ENCODE data around the gene TUBB.
"Not testable (repeated sequence)": the region's sequence is repeated elsewhere in the genome, so short reads cannot be mapped to it uniquely, and the experiment has no call there.

TUBB gene

DNA sequence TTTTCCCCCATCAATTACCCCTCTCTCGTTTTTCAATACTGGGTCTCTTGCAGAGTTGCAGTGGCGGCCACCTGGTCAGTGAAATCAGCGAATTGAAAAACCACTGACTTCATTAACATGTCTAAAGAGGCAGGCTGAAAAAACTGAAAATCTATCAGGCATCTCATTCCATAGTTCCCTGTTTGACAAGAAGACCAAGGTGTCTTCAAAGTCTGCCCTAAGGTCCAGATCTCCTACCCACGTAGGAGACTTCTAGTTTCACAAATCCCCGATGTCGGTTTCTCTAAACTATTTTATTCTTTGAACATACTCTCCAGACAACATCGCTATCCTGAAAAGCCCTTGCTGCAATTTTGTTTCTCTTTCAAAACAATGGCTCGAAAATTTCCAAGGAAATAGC is 796 bp upstream of the TUBB start:
- no peak for DNase-seq

DNA sequence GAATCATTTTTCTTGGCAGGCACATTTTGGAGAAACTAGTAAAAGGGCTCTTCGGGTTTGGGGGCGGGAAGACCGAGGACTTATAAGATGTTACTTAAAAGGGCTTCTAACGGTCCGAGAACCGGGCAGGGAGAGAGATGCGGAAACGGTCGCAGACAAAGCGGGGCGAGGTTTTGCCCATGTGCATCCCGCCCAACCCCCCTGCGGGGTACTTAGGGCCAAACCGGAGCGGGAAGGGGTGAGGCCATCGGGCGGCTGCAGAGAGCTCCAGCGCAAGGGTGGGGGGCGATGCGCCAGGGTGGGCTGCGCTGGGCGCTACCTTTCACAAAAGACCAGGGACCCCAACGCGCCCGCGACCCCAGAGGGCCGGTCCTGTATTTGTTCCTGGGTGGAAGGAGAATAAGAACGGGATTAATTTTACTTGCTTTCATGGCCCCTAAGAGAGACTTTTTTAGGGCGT is 616 bp downstream of the TUBB start:
- no peak for DNase-seq

DNA sequence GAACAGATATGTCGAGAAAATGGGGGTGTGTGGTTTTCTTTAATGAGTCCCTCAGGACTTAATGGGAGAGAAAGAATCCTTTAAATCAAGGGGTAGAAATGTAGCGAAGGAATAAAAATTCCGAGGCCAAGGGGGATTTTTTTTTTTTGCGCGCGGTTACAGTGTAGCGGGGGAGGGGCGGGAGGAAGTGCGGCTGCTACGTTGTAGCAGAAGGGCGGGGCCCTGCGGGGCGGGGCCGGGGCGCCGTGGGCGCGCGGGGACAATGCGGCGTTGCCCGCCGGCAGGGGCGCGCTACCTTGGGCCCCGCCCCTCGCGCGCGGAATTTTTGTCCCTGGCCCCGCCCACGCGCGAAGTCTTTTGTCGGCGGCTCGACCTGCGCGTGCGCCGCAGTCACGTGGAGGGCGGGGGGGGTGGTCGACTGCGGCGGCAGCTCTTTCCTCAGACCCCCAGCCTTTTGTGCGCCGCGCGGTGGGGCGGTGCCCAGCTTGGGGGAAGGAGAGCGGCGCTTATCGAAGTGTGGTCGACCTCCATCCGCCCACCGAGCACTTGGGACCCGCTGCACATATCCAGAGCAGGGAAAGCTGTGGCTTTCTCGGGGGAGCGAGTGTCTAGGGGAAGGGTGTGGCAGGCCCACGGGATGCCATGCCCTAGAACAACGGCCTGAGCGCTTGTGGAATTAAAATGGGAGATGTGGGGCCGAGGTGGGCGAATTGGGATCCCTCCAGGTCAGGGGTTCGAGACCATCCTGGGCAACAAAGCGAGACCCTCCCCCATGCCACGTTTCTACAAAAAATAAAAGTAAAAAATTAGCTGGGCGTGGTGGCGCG is 1.3 kb downstream of the TUBB start:
- DNase-seq: no peak

DNA sequence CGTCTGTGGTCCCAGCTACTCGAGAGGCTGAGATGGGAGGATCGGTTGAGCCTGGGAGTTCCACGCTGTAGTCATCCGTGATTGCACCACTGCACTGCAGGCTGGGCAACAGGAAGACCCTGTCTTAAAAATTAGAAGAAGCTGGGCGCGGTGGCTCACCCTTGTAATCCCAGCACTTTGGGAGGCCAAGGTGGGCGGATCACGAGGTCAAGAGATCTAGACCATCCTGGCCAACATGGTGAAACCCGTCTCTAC is 1.8 kb downstream of the TUBB start:
- DNase-seq: not testable (repeated sequence)

DNA sequence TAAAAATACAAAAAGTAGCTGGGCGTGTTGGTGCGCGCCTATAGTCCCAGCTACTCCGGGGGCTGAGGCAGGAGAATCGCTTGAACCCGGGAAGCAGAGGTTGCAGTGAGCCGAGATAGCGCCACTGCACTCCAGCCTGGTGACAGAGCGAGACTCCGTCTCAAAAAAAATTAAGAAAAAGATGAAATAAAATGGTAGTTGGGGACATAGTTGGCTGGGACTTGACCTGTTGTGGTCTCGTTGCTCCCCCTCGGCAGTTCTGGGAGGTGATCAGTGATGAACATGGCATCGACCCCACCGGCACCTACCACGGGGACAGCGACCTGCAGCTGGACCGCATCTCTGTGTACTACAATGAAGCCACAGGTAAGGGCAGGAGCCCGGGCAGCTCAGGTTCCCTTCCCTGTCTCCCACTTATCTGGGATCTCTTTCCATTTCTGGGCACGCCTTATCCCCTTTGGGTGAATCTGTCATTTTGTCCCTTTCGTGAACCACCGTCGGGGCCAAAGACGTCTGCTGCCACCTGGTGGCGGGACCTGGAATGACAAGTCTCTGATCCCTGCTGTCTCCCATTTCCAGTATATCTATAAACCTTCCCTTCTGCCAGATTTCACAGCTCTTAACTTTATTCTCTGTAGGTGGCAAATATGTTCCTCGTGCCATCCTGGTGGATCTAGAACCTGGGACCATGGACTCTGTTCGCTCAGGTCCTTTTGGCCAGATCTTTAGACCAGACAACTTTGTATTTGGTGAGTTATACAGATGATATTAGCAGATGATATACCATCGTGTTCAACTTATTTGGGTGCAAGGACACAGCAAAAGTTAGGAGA is 2.3 kb downstream of the TUBB start:
- DNase-seq: peak in 1 of 2 experiments; percentile 65

DNA sequence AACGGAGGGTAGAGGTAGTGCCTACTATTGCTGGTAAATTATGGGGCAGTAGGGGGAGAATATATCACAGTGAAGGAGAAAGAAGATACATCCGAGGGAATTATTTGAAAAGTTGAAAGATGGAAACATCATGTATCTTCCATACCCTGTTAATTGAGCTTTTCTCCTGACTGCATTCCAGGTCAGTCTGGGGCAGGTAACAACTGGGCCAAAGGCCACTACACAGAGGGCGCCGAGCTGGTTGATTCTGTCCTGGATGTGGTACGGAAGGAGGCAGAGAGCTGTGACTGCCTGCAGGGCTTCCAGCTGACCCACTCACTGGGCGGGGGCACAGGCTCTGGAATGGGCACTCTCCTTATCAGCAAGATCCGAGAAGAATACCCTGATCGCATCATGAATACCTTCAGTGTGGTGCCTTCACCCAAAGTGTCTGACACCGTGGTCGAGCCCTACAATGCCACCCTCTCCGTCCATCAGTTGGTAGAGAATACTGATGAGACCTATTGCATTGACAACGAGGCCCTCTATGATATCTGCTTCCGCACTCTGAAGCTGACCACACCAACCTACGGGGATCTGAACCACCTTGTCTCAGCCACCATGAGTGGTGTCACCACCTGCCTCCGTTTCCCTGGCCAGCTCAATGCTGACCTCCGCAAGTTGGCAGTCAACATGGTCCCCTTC is 3.1 kb downstream of the TUBB start:
- DNase-seq: not testable (repeated sequence)

DNA sequence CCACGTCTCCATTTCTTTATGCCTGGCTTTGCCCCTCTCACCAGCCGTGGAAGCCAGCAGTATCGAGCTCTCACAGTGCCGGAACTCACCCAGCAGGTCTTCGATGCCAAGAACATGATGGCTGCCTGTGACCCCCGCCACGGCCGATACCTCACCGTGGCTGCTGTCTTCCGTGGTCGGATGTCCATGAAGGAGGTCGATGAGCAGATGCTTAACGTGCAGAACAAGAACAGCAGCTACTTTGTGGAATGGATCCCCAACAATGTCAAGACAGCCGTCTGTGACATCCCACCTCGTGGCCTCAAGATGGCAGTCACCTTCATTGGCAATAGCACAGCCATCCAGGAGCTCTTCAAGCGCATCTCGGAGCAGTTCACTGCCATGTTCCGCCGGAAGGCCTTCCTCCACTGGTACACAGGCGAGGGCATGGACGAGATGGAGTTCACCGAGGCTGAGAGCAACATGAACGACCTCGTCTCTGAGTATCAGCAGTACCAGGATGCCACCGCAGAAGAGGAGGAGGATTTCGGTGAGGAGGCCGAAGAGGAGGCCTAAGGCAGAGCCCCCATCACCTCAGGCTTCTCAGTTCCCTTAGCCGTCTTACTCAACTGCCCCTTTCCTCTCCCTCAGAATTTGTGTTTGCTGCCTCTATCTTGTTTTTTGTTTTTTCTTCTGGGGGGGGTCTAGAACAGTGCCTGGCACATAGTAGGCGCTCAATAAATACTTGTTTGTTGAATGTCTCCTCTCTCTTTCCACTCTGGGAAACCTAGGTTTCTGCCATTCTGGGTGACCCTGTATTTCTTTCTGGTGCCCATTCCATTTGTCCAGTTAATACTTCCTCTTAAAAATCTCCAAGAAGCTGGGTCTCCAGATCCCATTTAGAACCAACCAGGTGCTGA is 3.9 kb downstream of the TUBB start:
- DNase-seq: not testable (repeated sequence)

DNA sequence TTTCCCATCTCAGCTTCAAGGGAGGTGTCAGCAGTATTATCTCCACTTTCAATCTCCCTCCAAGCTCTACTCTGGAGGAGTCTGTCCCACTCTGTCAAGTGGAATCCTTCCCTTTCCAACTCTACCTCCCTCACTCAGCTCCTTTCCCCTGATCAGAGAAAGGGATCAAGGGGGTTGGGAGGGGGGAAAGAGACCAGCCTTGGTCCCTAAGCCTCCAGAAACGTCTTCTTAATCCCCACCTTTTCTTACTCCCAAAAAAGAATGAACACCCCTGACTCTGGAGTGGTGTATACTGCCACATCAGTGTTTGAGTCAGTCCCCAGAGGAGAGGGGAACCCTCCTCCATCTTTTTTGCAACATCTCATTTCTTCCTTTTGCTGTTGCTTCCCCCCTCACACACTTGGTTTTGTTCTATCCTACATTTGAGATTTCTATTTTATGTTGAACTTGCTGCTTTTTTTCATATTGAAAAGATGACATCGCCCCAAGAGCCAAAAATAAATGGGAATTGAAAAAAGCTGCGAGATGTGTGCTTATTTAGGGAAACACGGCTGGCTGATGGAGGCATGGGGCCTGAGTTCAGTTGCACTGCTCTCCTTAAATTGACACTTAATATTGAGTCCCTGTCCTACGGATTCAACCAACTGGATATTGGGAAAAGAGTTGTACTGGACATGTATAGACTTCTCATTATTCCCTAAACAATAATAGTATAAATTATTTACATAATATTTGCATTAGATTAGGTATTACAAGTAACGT is 4.9 kb downstream of the TUBB start:
- DNase-seq: no peak

DNA sequence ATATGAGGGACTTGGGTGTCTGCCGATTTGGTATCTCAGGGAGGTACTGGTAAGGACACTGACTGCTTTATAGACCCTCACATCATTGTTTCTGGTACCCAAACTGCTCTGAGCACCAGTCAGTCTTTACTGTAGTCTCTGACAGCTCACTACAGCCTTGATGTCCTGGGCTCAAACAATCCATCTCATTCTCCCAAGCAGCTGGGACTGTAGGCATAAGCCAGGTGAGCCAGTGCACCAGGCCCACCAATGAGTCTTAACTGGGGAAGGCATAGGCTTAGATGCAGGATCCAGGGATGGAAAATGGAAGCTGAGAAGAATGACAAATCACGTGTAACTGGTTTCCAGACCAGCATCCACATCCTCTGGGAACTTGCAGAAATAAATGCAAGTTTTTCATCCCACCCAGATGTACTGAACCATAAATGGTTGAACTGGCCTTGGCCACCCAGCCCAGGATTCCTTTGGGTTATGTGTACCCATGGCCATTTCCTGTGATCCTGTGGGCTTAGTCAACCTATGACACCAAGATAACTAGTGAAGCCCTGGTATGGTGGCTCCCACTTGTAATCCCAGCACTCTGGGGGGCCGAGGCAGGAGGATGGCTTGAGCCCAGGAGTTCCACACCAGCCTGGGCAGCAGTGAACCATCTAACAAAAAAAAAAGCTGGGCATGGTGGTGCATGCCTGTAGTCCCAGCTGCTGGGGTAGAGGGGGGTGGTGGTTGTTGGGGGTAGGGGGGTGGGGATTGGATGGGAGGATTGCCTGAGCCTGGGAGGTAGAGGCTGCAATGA is 5.8 kb downstream of the TUBB start:
- no peak for DNase-seq

DNA sequence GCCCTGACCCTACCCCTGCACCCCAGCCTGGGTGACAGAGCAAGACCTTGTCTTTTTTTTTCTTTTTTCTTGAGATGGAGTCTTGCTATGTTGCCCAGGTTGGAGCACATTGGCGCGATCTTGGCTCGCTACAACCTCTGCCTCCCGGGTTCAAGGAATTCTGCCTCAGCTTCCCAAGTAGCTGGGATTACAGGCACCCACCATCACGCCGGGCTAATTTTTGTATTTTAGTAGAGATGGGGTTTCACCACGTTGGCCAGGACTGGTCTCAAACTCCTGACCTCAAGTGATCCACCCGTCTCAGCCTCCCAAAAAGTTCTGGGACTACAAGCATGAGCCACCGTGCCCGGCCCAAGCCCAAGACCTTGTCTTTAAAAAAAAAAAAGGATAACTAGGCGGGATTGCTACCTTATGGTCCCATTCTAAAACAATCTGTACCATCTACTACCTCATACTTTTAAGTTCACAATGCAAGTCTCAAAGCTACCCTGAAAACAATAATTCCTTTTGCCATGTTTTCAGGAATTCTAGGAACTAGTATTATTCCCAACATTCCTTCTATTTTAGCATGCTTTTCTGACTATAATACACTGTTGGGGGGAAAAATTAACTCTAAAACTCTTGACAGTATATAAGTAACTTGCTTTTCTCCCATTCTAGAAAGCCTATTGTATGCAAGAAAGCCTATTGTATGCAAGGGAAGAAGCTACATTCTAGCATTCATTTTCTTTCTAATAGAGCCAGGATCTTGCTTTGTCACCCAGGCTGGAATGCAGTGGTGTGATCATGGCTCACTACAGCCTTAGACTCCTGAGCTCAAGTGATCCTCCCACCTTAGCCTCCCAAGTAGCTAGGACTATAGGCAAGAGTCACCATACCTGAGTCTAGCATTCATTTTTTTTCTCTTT is 6.6 kb downstream of the TUBB start:
- no peak for DNase-seq

DNA sequence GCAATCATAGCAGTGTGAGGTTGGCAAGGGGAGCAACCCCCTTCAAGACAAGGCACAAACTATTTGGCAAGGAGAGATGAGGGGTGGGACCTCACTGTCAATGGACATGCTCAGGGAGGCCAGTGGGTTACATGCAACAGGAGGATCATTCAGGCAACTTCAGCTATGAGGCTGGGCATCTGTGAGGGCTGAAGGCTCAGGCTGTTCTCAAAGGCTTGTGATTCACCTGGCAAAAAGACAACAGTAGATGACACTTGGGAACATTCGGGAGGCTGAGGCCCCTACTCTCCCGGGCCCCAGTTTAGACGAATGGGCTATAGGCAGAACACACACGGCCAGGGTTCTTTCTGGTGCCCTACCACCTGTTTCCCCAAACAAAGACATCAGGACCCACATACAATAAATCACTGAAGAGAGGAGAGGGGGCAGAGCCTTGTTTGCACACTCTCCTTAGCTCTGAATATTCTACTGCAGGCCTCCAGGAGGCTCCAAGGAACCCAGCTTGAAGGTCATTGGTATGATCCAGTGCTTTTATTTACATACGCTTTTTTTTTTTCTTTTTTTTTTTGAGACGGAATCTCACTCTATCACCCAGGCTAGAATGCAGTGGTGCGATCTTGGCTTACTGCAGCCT is 7.9 kb downstream of the TUBB start:
- DNase-seq: no peak

DNA sequence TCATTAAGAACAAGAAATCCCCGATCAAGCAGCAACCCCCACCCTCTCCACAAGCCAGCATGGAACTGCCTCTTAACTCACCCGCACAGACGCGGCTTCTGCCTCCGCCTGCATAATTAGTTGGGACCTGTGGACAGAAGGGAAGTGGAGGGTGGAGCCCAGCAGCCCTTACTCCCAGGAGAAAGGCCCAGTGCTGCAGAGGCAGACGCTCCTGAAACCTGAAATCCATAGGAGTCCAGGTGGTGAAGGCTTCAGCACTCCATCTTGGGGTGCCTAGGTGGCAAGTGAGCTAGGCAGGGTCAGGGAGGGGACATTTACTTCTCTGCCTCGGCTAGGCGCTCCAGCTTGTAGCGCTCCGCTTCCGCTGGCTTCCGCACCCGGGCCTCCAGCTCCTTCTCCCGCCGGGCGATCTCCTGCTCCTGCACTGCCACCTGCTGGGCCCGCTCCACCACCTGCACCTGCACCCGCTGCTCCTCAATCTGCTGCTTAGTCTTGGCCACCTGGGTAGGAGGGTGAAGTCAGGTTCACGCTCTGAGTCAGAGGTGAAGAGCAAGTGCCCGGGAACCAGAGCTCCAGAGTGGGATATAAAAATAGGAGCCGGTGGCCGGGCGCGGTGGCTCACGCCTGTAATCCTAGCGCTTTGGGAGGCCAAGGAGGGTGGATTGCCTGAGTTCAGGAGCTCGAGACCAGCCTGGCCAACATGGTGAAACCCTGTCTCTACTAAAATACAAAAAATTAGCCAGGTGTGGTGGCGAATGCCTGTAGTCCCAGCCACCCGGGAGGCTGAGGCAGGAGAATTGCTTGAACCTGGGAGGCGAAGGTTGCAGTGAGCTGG is 10.7 kb downstream of the TUBB start:
- no peak for DNase-seq

DNA sequence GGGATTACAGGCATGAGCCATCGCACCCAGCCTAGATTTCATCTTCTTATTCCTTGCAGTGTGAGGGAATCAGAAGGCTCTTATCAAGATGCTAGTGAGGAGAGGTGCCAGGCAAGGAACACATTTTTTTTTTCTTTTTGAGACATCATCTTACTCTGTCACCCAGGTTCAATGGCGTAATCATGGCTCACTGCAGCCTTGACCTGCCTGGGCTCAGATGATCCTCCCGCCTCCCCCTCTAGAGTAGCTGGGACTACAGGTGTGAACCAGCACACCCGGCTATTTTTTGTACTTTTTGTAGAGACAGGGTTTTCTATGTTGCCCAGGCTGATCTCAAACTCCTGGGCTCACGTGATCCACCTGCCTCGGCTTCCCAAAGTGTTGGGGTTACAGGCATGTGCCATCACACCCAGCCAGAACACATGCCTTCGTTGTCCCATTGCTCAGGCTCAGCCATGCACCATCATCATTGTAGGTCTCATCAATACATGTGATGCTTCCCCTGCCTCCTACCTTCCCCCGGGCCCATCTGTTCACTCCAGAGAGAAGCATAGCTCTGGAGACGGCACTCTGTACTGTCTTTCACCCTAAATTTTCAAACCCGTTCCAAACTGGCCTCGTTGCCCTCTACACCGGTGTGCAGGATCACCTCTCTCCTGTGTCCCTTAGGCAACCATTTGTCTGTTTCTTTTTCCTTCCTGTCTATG is 12.2 kb downstream of the TUBB start:
- DNase-seq: no peak

DNA sequence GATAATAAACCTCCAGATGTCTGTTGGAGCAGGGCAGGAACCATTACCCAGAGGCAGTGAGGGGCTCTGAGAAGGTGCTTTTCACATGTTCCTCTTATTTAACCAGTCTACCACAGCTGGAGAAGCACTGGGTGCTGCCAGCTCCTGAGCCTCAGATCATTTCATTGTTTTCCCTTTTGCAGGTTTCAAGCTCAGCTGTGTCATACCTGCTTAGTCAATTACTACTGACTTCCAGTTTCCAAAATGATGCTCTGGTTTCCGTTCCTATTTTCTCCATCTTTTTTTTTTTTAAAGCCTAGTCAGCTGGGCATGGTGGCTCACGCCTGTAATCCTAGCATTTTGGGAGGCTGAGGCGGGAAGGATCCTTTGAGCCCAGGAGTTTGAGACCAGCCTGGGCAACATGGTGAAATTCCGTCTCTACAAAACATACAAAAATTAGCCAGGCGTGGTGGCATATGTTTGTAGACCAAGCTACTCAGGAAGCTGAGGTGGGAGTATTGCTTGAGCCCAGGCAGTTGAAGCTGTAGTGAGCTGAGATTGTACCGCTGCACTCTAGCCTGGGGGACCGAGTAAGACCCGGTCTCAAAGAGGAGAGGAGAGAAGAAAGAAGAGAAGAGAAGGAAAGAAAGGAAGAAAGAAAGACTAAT is 15.6 kb downstream of the TUBB start:
- no peak for DNase-seq

DNA sequence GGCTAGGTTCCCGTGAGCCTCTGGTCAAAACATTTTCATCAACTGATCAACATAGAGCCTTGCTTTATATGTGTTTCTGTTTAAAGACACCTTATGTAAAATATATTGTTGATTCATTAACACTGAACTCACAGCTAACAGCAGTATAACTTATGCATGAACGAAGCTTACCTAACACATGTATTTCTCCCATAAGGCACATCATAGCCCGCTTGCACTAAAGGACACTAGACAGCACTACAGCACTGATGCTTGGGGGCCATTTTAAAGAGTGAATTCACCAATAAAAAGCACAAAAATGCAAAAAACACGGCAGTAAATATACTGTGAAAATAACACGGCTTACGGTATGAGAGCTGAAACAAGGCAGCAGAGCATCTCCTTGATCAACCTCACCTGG is 18.4 kb downstream of the TUBB start:
- DNase-seq: no peak

DNA sequence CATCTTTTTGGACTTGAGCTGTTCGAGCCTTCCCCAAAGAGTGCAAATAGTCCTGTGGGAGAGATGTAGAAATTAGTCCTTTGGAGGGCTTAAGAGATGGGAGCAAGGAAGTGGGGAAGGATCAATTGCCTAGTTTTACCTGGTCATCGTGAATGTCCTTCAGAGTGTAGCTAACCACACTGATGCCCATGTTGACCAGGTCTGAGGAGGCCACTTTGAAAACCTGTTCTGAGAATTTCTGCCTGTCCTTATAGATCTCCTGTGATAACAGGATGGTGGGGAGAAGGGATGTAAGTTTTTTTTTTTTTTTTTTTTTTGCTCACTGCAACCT is 20.4 kb downstream of the TUBB start:
- no peak for DNase-seq

DNA sequence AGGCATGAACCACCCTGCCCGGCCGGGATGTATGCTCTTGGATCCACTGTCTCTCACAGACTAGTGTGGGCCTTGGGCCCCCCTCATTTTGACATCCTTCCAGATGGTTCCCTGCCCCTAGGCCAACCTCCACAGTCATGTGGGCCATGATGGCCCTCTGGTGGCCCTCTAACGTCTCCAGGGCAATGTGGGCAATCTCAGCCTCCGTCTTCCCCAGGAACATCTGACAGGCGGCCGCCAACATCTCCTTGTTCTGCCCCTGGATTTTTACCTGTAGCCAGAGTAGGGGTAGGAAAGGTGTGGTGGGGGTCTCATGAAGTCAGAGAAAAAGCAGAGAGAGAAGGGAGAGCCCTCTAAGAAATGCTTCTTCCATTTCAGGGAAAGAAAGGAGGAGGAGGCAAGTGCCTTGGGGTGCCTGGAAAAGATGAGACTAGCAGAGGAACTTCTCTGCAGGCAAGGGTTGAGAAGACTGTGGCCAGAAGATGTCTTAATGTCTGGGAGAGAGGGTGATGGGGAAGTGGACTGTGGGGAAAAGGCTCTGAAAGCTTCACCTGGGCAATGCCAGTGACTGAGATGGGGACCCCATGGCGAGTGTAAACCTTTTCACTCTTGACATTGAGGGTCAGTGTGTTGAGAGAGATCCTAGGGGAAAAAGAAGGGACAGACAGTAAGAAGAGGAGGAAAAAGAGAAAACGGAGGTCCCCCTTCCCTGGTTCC is 21.1 kb downstream of the TUBB start:
- DNase-seq: no peak

Data from cerebellar nuclear complex (tissue), 1 donor.